GM18909 (cell line): ENCODE measurements around the gene S100G.
"Not testable (repeated sequence)": the region's sequence is repeated elsewhere in the genome, so short reads cannot be mapped to it uniquely, and the experiment has no call there.

ENCODE experiments used
- ATAC-seq: cut with Tn5 transposase; IDR thresholded peaks from one replicate; pipeline ENCODE4 v1.9.1; 2021; ENCODE audit warnings: mild to moderate bottlenecking; ENCODE audit not compliant: unreplicated experiment, poor library complexity

The S100G gene

GRCh38 chrX:16649858-16650257 lies at the start of gene S100G:
Gene S100G, plus strand, starts transcription at chrX:16650158. Its CDS starts 849 bp downstream, at chrX:16651007.
- no peak for ATAC-seq

- no peak for ATAC-seq
These were observed 48.1 kb upstream of the S100G start for GRCh38 chrX:16601885-16602284.

GRCh38 chrX:16603235-16603634 lies 46.7 kb upstream of the S100G start:
- ATAC-seq, result not testable (repeated sequence)

GRCh38 chrX:16603822-16604221 lies 46.1 kb upstream of the S100G start:
- no peak for ATAC-seq

GRCh38 chrX:16604337-16604736 lies 45.6 kb upstream of the S100G start:
- ATAC-seq, result no peak

- ATAC-seq, result no peak
These were observed 43.7 kb upstream of the S100G start for GRCh38 chrX:16606142-16606720.

GRCh38 chrX:16610121-16610621 lies 39.8 kb upstream of the S100G start:
- no peak for ATAC-seq

GRCh38 chrX:16610654-16611053 lies 39.3 kb upstream of the S100G start:
- ATAC-seq, result not testable (repeated sequence)

- no peak for ATAC-seq
These were observed 37.6 kb upstream of the S100G start for GRCh38 chrX:16612257-16612897.

- no peak for ATAC-seq
These were observed 32.6 kb upstream of the S100G start for GRCh38 chrX:16617382-16617781.

- ATAC-seq, result no peak
These were observed 31.5 kb upstream of the S100G start for GRCh38 chrX:16618422-16618821.

- no peak for ATAC-seq
These were observed 30.9 kb upstream of the S100G start for GRCh38 chrX:16619024-16619423.

- not testable (repeated sequence) for ATAC-seq
These were observed 21.4 kb upstream of the S100G start for GRCh38 chrX:16628511-16628910.

- ATAC-seq, result no peak
These were observed 20.9 kb upstream of the S100G start for GRCh38 chrX:16628946-16629595.

GRCh38 chrX:16629909-16630308 lies 20.0 kb upstream of the S100G start:
- no peak for ATAC-seq

- no peak for ATAC-seq
These were observed 16.2 kb upstream of the S100G start for GRCh38 chrX:16633754-16634153.

- ATAC-seq, result no peak
These were observed 14.9 kb upstream of the S100G start for GRCh38 chrX:16635040-16635439.

- no peak for ATAC-seq
These were observed 14.4 kb upstream of the S100G start for GRCh38 chrX:16635596-16635995.

- no peak for ATAC-seq
These were observed 11.4 kb upstream of the S100G start for GRCh38 chrX:16638533-16638932.

GRCh38 chrX:16639966-16640365 lies 10.0 kb upstream of the S100G start:
- ATAC-seq, result no peak

- no peak for ATAC-seq
These were observed 9.1 kb upstream of the S100G start for GRCh38 chrX:16640823-16641222.

GRCh38 chrX:16643176-16643575 lies 6.8 kb upstream of the S100G start:
- ATAC-seq, result no peak
